ENCODE data around the gene NSDHL.
A peak's percentile ranks its signal among the peaks of the same experiment; 100 is the strongest.
"Not testable (repeated sequence)": the region's sequence is repeated elsewhere in the genome, so short reads cannot be mapped to it uniquely, and the experiment has no call there.

NSDHL gene

GRCh38 chrX:152824841-152825374, 6.0 kb upstream of the NSDHL start:
- no peak for DNase-seq
- Mint-ChIP-seq H3K36me3 (ENCODE audit: low read depth) (peaks cover 4% of the 10 kb centered on the region), H3K4me1 (ENCODE audit: low read depth) (peaks cover 2% of the 10 kb centered on the region), H3K4me3 (no peak overlapping the region), H3K9me3 (no peaks in the 10 kb centered on the region), H3K27ac (no peak overlapping the region), H3K27me3 (peaks cover 20% of the 10 kb centered on the region)

GRCh38 chrX:152831391-152831790, 528 bp downstream of the NSDHL start:
- Mint-ChIP-seq H3K4me1 (ENCODE audit: low read depth) (peaks cover 21% of the 10 kb centered on the region), H3K9me3 (no peaks in the 10 kb centered on the region), H3K36me3 (ENCODE audit: low read depth) (peaks cover 34% of the 10 kb centered on the region), H3K27ac (peak overlapping the region; percentile 94), H3K27me3 (peaks cover 7% of the 10 kb centered on the region), H3K4me3 (peak overlapping the region; percentile 88)
- no peak for DNase-seq

- no peak for DNase-seq
- peak overlapping the region; percentile 88 for H3K4me3 Mint-ChIP-seq
- H3K36me3 Mint-ChIP-seq (ENCODE audit: low read depth) = peaks cover 35% of the 10 kb centered on the region
- peaks cover 5% of the 10 kb centered on the region for H3K27me3 Mint-ChIP-seq
- peaks cover 21% of the 10 kb centered on the region for H3K4me1 Mint-ChIP-seq (ENCODE audit: low read depth)
- H3K9me3 Mint-ChIP-seq = no peaks in the 10 kb centered on the region
- H3K27ac Mint-ChIP-seq = no peak overlapping the region
Observed at GRCh38 chrX:152832520-152832919, 1.7 kb downstream of the NSDHL start.

GRCh38 chrX:152833378-152833777, 2.5 kb downstream of the NSDHL start:
- H3K9me3 Mint-ChIP-seq = no peaks in the 10 kb centered on the region
- H3K36me3 Mint-ChIP-seq (ENCODE audit: low read depth) = peaks cover 35% of the 10 kb centered on the region
- H3K4me3 Mint-ChIP-seq = no peak overlapping the region
- H3K27ac Mint-ChIP-seq = no peak overlapping the region
- peaks cover 21% of the 10 kb centered on the region for H3K4me1 Mint-ChIP-seq (ENCODE audit: low read depth)
- DNase-seq = no peak
- H3K27me3 Mint-ChIP-seq = peaks cover 5% of the 10 kb centered on the region

GRCh38 chrX:152835470-152835869, 4.6 kb downstream of the NSDHL start:
- not testable (repeated sequence) for H3K4me3 Mint-ChIP-seq, H3K9me3 Mint-ChIP-seq, H3K27me3 Mint-ChIP-seq, H3K27ac Mint-ChIP-seq, DNase-seq
- Mint-ChIP-seq H3K36me3 (ENCODE audit: low read depth) (peaks cover 37% of the 10 kb centered on the region), H3K4me1 (ENCODE audit: low read depth) (peaks cover 23% of the 10 kb centered on the region)

- no peak for DNase-seq
- peaks cover 34% of the 10 kb centered on the region for H3K36me3 Mint-ChIP-seq (ENCODE audit: low read depth)
- no peak overlapping the region for H3K4me3 Mint-ChIP-seq
- H3K9me3 Mint-ChIP-seq = no peaks in the 10 kb centered on the region
- peaks cover 6% of the 10 kb centered on the region for H3K4me1 Mint-ChIP-seq (ENCODE audit: low read depth)
- H3K27ac Mint-ChIP-seq = no peak overlapping the region
- peaks cover 29% of the 10 kb centered on the region for H3K27me3 Mint-ChIP-seq
Observed at GRCh38 chrX:152842772-152843338, 12.0 kb downstream of the NSDHL start.

GRCh38 chrX:152843852-152844251, 13.0 kb downstream of the NSDHL start:
- Mint-ChIP-seq H3K4me1 (ENCODE audit: low read depth) (peaks cover 4% of the 10 kb centered on the region), H3K27me3 (peaks cover 29% of the 10 kb centered on the region), H3K27ac (no peak overlapping the region), H3K9me3 (no peaks in the 10 kb centered on the region), H3K4me3 (no peak overlapping the region), H3K36me3 (ENCODE audit: low read depth) (peaks cover 41% of the 10 kb centered on the region)
- no peak for DNase-seq

GRCh38 chrX:152844256-152844655, 13.4 kb downstream of the NSDHL start:
- DNase-seq = no peak
- no peak overlapping the region for H3K4me3 Mint-ChIP-seq
- H3K36me3 Mint-ChIP-seq (ENCODE audit: low read depth) = peaks cover 45% of the 10 kb centered on the region
- no peaks in the 10 kb centered on the region for H3K9me3 Mint-ChIP-seq
- H3K27me3 Mint-ChIP-seq = peaks cover 29% of the 10 kb centered on the region
- peaks cover 4% of the 10 kb centered on the region for H3K4me1 Mint-ChIP-seq (ENCODE audit: low read depth)
- no peak overlapping the region for H3K27ac Mint-ChIP-seq

- no peak for DNase-seq
- Mint-ChIP-seq H3K27me3 (peaks cover 20% of the 10 kb centered on the region), H3K4me1 (ENCODE audit: low read depth) (no peaks in the 10 kb centered on the region), H3K36me3 (ENCODE audit: low read depth) (peaks cover 54% of the 10 kb centered on the region), H3K27ac (no peak overlapping the region), H3K4me3 (no peak overlapping the region), H3K9me3 (no peaks in the 10 kb centered on the region)
Observed at GRCh38 chrX:152845618-152846240, 14.9 kb downstream of the NSDHL start.

- no peak for DNase-seq
- Mint-ChIP-seq H3K27ac (no peak overlapping the region), H3K27me3 (peaks cover 14% of the 10 kb centered on the region), H3K36me3 (ENCODE audit: low read depth) (peaks cover 57% of the 10 kb centered on the region), H3K4me3 (no peak overlapping the region), H3K4me1 (ENCODE audit: low read depth) (no peaks in the 10 kb centered on the region), H3K9me3 (no peaks in the 10 kb centered on the region)
Observed at GRCh38 chrX:152847281-152847680, 16.4 kb downstream of the NSDHL start.

GRCh38 chrX:152850465-152850864, 19.6 kb downstream of the NSDHL start:
- peaks cover 17% of the 10 kb centered on the region for H3K27me3 Mint-ChIP-seq
- no peak for DNase-seq
- H3K4me1 Mint-ChIP-seq (ENCODE audit: low read depth) = no peaks in the 10 kb centered on the region
- no peak overlapping the region for H3K4me3 Mint-ChIP-seq
- no peak overlapping the region for H3K27ac Mint-ChIP-seq
- no peaks in the 10 kb centered on the region for H3K9me3 Mint-ChIP-seq
- peaks cover 68% of the 10 kb centered on the region for H3K36me3 Mint-ChIP-seq (ENCODE audit: low read depth)

- H3K4me1 Mint-ChIP-seq (ENCODE audit: low read depth) = no peaks in the 10 kb centered on the region
- peaks cover 16% of the 10 kb centered on the region for H3K27me3 Mint-ChIP-seq
- no peak for DNase-seq
- H3K9me3 Mint-ChIP-seq = no peaks in the 10 kb centered on the region
- H3K4me3 Mint-ChIP-seq = no peak overlapping the region
- H3K27ac Mint-ChIP-seq = no peak overlapping the region
- H3K36me3 Mint-ChIP-seq (ENCODE audit: low read depth) = peaks cover 60% of the 10 kb centered on the region
Observed at GRCh38 chrX:152853986-152854385, 23.1 kb downstream of the NSDHL start.

- Mint-ChIP-seq H3K36me3 (ENCODE audit: low read depth) (peaks cover 39% of the 10 kb centered on the region), H3K4me1 (ENCODE audit: low read depth) (no peaks in the 10 kb centered on the region)
Observed at GRCh38 chrX:152861116-152861515, 30.3 kb downstream of the NSDHL start.

GRCh38 chrX:152861826-152862225, 31.0 kb downstream of the NSDHL start:
- Mint-ChIP-seq H3K4me1 (ENCODE audit: low read depth) (no peaks in the 10 kb centered on the region), H3K27me3 (peaks cover 15% of the 10 kb centered on the region), H3K27ac (no peak overlapping the region), H3K4me3 (no peak overlapping the region), H3K36me3 (ENCODE audit: low read depth) (peaks cover 44% of the 10 kb centered on the region), H3K9me3 (no peaks in the 10 kb centered on the region)
- DNase-seq = no peak

More at GRCh38 chrX:152861116-152861515, 30.3 kb downstream of the NSDHL start:
- H3K9me3 Mint-ChIP-seq = no peaks in the 10 kb centered on the region
- DNase-seq = no peak
- no peak overlapping the region for H3K27ac Mint-ChIP-seq
- H3K4me3 Mint-ChIP-seq = no peak overlapping the region
- peaks cover 11% of the 10 kb centered on the region for H3K27me3 Mint-ChIP-seq

GRCh38 chrX:152865232-152865920, 34.5 kb downstream of the NSDHL start:
- Mint-ChIP-seq H3K4me1 (ENCODE audit: low read depth) (no peaks in the 10 kb centered on the region), H3K9me3 (no peaks in the 10 kb centered on the region), H3K27ac (no peak overlapping the region), H3K27me3 (peaks cover 21% of the 10 kb centered on the region), H3K36me3 (ENCODE audit: low read depth) (peaks cover 62% of the 10 kb centered on the region), H3K4me3 (no peak overlapping the region)
- no peak for DNase-seq

Data from activated T-cell treated with anti-CD3 and anti-CD28 coated beads, Interleukin-2, amount 50 U/mL, for 24 hours (primary cell).